ENCODE results near the gene RUFY1.
"Not testable (repeated sequence)": the region's sequence is repeated elsewhere in the genome, so short reads cannot be mapped to it uniquely, and the experiment has no call there.

RUFY1 gene

DNA sequence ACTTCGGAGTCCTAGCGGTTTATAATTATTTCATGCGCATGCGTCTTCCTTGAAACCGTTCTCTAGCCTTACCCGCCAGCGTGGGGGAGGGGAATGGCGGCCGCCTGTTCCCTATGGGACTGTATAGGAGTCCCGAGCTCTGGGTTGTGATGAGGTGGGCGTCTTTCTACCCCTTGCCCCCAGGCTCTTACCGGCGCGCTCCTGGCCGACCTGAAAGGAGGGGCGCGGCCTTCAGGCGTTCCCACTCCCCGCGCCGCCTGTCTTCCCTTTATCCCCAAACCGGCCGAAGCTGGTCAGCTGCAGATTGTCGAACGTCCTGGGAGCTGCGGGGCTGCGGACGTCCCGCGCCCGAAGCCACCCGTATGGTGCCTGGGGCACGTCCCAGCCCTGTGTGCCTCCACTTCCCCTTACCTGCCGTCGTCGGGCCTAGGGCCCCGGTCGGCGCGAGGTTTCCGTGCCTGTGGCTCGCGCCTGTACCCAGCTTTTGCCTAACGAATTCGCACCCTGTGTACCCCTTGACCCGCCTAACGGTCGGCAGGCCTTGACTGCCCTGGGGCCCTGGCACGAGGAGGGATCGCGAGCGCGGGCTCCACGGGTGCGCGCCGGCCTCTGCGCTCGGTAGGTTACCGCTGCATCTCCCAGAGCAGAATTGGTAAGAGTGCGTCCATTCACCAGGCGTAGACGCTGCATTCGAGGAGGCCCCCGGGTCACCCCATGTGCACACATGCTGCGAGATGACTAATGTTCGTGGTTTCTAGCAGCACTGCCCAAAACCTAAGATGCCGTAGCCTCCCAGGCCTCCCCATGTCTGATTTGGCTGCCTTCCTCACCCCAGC is 73.8 kb downstream of the RUFY1 start:
- peak; percentile 94 for FAIRE-seq

DNA sequence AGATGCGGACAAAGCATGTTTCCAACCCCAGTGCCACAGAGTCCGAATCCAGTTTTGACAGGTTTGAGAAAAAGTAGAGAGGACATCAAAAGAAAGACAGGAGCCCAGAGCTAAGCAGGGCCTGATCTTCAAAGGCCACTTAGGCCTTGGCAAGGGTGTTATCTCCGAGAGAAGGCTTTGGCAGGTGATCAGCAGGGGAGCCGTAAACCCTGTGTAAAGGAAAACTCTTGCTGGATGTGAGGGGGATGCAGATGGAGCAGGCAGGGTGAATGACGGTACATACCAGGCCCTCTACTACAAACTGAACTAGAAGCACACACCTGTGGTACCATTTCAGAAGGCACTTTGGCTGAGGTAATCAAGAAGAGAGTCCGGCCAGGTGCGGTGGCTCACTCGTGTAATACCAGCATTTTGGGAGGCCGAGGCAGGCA is 74.5 kb downstream of the RUFY1 start:
- FAIRE-seq, result no peak

DNA sequence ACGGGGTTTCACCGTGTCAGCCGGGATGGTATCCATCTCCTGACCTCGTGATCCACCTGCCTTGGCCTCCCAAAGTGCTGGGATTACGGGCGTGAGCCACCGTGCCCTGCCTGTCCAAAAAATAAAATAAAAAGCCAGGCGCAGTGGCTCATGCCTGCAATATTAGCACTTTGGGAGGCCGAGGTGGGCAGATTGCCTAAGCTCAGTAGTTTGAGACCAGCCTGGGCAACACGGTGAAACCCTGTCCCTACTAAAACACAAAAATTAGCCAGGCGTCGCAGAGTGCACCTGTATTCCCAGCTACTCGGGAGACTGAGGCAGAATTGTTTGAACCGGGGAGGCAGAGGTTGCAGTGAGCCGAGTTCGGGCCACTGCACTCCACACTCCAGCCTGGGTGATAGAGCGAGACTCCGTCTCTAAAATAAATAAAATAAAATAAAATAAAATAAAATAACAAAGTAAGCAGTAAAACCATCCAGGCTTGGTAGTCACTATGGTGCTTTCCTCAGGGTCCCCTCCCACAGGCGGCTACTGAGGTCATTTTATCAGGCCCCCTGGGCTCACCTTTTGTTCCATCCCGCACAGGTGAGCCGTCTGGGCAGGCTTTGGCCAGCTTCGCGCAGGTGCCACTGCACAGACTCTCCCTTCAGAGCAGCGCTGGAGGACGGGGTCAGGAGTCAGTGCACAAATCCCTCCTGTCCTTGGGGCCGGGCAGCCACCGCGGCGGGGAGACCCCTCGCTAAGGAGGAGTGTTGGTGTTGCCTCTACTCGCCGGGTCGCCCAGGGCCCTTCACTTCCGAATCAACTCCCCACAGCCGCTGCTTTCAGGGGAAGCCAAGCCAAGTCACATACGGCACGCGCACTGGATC is 83.4 kb downstream of the RUFY1 start:
- not testable (repeated sequence) for FAIRE-seq

DNA sequence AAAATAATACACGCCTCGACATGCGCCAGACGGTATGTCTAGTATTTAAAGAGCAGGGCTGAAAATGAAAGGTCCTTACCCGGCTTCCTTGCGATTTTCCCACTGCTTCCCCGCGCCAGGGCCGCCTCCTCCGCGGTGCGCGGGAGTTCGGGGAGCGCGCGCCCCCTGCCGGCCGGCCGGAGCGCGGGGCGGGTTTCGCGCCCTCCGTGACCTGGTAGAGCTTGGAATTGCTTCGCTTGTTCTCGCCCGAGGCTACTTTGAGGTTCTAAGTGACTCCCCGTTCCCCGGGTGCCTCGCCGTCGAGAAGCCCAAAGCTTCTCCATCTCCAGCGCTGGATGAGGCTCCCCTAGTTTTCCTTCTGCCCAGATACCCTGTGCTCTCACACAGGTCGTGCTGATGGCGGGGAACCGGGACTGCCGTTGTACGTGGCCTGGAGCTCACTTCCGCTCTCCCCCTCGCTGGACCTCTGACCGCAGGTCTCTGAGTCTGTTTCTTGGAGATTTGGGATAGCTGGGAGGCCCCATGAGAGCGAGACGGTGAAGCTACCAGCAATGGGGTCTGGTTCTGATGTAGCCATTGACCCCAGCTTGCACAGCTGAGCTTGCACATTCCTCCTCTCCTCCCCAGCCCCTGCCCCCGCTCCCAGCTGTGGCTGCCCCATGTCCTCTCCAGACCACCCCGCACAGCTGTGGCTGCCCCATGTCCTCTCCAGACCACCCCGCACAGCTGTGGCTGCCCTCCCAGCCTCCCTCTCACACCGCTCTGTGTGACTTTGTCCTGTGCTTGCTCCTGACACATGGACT is 84.2 kb downstream of the RUFY1 start:
- not testable (repeated sequence) for FAIRE-seq

DNA sequence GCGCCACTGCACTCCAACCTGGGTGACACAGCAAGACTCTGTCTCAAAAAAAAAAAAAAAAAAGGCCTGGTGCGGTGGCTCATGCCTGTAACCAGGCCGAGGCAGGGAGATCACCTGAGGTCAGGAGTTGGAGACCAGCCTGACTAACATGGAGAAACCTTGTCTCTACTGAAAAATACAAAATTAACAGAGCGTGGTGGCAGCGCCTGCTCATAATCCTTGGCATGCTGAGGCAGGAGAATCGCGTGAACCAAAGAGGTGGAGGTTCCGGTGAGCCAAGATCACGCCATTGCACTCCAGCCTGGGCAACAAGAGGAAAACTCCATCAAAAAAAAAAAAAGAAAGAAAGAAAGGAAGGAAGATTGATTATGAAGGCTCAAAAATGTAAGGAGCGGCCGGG is 88.9 kb downstream of the RUFY1 start:
- not testable (repeated sequence) for FAIRE-seq

DNA sequence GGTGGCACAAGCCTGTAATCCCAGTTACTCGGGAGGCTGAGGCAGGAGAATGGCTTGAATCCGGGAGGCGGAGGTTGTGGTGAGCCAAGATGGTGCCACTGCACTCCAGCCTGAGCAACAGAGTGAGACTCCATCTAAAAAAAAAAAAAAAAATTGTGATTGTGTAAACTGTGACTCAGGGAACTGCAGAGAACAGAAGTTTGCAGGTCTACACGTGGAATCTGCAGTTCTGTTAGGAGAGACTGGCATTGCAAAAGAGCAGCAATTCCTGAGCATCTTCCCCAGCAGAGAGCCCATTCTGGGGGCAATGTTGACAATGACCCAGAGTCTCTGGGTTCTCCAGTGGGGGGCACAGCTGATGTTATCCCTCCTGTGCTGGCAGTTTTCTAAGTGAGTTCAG is 91.4 kb downstream of the RUFY1 start:
- FAIRE-seq, result not testable (repeated sequence)

DNA sequence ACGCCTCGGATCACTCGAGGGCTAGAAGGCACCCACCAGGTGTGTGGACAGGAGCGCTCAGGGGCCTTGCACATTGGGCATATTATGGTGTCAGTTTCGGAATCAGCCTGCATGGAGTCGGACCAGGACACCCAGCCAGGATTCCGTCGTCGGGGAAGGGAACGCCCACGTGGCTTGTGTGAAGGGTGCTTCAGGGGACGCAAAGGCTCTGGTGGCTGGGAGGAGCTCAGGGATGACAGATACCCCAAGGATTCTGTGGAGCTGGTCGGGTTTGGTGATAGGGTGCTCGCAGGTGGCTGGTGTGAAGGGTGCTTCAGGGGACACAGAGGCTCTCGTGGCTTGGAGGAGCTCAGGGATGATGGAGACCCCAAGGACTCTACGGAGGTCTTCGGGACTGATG is 92.3 kb downstream of the RUFY1 start:
- not testable (repeated sequence) for FAIRE-seq

DNA sequence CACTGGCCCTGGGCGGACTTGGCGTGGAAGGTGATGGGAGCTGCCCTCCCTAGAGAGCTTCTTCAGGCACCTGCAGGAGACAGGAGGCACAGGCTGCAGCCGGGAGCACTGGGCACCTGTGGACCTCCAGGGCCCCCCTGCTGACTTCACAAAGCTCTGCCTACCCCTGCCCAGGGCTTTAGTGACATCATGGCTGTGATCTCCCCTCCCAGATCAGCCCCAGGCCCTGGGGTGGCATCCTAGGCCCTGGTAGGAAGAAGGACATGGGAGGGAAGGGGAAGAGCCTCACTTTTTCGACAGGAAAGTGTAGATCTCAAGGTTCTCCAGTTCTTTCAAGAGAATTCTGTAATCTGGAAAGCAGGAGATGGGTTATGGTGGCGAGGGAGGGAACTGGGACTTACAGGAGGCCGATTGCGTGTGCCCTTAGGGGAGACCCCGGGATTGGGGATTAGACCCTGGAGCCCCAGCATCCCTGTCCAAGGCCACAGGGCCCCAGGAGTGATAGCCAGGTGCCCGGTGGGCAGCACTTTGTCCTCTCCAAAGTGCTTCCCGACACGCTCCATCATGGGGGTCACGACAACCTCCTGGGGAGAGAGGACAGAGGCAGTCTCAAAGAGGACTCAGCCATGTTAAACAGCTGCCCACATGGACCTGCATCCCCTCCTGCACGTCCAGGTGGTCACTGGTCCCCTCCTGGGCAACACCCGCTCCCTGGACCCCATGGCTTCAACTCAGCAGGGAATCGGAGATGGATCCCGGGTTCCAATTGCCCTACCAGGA is 93.0 kb downstream of the RUFY1 start:
- FAIRE-seq, result not testable (repeated sequence)

DNA sequence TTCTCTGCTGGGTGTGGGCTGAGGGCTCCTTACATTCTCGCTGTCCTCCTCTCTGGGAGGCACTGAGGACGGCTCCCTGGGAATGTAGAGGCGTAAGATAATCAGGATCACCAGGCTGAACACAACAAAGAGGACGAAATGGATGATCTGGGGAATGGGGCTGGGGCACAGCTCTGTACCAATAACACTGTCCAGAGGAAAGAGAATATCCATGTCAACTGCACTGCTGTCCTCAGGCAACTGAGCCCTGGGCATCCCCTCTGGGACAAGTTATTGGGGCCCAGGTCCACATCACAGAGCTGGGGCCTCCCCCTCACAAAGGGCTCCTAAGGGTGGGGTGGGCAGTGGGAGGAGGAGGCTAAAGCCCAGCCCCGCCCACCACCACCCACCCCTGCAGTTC is 94.4 kb downstream of the RUFY1 start:
- FAIRE-seq, result not testable (repeated sequence)

DNA sequence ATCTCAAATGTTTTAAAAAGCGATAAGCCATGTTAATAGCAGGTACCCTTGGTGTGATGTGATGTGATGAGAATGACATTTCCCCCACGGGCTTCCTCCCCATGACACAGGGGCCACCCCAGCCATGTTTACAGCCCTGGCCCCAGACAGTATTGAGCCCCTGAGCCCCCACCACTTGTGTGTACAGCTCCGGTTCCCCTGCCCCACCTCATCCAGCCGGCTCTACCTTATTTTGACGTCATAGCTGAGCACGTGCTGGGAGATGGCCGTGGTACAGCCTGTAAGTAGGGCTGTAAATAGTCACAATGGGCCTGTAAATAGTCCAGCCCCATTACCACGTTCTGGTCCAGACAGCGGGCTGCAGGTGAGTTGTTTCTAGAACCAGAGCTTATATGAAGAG is 98.1 kb downstream of the RUFY1 start:
- FAIRE-seq, result no peak

DNA sequence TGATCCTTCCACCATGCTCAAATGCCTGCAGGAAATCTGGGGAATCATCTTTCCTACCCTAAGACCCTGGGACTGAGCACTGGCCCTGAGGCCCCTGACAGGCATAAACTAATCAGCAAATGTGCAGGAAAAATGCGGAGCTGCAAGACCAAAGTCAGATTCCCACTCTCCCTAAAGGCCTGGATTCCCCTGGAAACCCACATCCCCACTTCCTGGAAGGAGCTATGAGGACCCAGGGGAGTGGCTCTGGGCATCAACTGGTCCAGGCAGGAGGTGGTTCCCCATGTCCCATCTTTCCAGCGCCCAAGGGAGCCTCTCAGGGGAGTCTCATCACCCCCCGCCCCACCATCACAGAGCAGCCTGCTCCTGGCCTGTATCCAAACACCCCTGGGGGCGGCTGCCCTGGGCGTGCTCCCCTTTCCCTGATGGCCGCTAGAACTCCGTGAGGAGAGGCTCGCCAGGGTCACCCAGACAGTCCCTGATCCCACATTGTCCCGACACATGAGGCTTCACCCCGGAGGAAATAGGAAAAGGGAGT is 98.9 kb downstream of the RUFY1 start:
- not testable (repeated sequence) for FAIRE-seq

DNA sequence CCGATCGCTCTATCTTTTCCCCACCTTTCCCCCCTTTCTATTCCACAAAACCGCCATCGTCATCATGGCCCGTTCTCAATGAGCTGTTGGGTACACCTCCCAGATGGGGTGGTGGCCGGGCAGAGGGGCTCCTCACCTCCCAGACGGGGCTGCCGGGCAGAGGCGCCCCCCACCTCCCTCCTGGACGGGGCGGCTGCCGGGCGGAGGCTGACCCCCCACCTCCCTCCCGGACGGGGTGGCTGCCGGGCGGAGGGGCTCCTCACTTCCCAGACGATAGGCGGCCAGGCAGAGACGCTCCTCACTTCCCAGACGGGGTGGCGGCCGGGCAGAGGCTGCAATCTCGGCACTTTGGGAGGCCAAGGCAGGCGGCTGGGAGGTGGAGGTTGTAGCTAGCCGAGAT is 99.9 kb downstream of the RUFY1 start:
- FAIRE-seq, result not testable (repeated sequence)

DNA sequence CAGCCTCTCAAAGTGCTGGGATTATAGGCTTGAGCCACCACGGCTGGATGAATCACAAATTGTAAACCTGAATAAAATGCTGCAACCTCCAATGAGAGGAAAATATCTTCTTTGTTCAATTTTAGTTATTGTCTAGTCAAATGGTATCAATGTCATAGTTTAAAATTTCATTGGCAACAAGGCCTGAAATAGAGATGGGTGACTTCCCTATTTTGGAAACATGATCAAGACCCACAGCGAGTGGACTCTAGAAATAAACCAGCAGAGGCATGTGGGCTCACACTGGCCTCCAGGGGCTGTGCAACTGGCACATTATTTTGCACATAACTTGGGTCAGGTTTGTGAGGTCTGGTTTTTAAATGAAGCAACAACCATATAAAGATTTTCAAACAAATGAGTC is 102.8 kb downstream of the RUFY1 start:
- not testable (repeated sequence) for FAIRE-seq

DNA sequence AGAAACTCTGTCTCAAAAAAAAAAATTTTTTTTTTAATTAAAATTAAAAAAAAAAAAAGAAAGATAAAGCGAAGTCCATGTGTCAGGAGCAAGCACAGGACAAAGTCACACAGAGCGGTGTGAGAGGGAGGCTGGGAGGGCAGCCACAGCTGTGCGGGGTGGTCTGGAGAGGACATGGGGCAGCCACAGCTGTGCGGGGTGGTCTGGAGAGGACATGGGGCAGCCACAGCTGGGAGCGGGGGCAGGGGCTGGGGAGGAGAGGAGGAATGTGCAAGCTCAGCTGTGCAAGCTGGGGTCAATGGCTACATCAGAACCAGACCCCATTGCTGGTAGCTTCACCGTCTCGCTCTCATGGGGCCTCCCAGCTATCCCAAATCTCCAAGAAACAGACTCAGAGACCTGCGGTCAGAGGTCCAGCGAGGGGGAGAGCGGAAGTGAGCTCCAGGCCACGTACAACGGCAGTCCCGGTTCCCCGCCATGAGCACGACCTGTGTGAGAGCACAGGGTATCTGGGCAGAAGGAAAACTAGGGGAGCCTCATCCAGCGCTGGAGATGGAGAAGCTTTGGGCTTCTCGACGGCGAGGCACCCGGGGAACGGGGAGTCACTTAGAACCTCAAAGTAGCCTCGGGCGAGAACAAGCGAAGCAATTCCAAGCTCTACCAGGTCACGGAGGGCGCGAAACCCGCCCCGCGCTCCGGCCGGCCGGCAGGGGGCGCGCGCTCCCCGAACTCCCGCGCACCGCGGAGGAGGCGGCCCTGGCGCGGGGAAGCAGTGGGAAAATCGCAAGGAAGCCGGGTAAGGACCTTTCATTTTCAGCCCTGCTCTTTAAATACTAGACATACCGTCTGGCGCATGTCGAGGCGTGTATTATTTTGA is 107.2 kb downstream of the RUFY1 start:
- not testable (repeated sequence) for FAIRE-seq

DNA sequence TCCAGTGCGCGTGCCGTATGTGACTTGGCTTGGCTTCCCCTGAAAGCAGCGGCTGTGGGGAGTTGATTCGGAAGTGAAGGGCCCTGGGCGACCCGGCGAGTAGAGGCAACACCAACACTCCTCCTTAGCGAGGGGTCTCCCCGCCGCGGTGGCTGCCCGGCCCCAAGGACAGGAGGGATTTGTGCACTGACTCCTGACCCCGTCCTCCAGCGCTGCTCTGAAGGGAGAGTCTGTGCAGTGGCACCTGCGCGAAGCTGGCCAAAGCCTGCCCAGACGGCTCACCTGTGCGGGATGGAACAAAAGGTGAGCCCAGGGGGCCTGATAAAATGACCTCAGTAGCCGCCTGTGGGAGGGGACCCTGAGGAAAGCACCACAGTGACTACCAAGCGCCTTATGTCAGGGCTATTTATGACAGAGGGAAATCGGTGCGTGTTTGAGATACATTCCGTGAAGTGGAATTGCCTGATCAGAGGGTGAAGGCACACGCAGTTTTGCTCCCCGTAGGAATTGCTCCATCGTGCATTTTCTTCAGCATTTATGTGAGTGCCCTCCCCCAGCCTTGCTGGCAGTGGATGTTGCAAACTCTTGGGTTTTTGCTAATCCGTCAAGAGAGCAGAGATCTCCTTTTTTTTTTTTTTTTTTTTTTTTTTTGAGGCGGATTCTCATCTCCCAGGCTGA is 108.0 kb downstream of the RUFY1 start:
- FAIRE-seq, result not testable (repeated sequence)
